Effector memory CD8-positive, alpha-beta T cell (primary cell): ENCODE results near the gene MVB12B.
"Not testable (repeated sequence)": the region's sequence is repeated elsewhere in the genome, so short reads cannot be mapped to it uniquely, and the experiment has no call there.

Experiments used
- ATAC-seq: fragments of 150-1000 bp; cut with Tn5 transposase; replicated peaks from 2 replicates; pipeline ENCODE4 v1.10.0; 2021; ENCODE audit warnings: mild to moderate bottlenecking, moderate library complexity
- DNase-seq, 3 experiments: peaks; one replicate each; pipeline ENCODE4 v3.0.0; 2021
- H3K27ac Mint-ChIP-seq, 2 donors: one replicate each; pipeline ENCODE4 v1.8.0; 2022; ENCODE audit warnings: mild to moderate bottlenecking in 2 of 2, mixed read lengths in 2 of 2, moderate library complexity in 2 of 2
- H3K27me3 Mint-ChIP-seq, 2 donors: one replicate each; pipeline ENCODE4 v1.8.0; 2022; ENCODE audit warnings: mixed read lengths in 2 of 2
- H3K36me3 Mint-ChIP-seq: one replicate; pipeline ENCODE4 v1.8.0; 2022; ENCODE audit warnings: mild to moderate bottlenecking, moderate library complexity, mixed read lengths; ENCODE audit not compliant: insufficient read depth
- H3K4me1 Mint-ChIP-seq, 2 donors: one replicate each; pipeline ENCODE4 v1.8.0; 2022; ENCODE audit warnings: low read depth in 2 of 2, mixed read lengths in 2 of 2
- H3K4me3 Mint-ChIP-seq, 2 donors: one replicate each; pipeline ENCODE4 v1.8.0; 2022; ENCODE audit warnings: mild to moderate bottlenecking in 2 of 2, mixed read lengths in 2 of 2, moderate library complexity in 2 of 2
- H3K9me3 Mint-ChIP-seq, 2 donors: one replicate each; pipeline ENCODE4 v1.8.0; 2022; ENCODE audit warnings: mixed read lengths in 2 of 2

MVB12B gene

DNA sequence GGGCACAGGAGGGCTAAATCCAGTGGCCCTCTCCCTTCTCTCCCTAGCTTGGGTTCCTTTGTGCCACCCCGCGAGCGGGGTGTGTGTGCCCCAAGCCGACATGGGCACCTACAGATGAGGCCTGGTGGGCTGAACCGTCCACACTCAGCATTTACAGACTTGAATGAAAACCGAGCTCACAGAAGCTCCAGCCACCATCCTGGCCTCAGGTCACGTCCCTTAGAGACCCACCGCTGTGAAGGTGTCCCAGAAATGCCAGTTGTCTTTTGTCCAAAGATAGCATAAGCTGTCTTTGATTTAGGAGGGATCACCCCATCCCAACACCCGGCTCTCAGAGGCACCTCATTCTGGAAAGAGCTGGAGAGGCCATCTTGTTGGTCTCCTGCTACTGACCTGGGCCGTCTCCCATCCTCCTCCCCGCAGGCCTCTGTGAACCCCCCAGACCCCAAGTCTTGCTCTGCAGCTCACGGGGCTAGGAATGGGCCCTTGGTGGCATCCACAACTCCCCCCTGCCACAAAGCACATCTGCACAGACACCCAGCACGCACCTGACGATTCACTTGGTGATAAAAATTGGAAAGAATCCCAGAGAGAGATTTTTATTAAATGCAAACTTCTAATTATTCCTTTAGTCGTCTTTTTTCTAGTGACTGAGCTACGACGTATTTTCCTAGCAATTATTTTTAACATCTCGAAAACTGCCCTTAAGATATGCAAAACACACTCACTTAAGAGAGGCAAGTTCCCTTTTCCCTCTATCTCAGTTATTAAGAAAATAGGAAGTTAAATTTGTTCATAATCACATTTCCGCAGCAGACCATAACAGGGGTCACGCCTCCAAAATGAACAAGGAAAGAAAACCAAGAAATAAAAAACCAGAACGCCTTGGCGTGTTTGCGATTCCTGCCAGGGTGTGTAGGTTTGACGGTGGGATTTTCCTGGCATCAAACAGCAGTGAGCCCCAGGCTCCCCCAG is 206.6 kb downstream of the MVB12B start:
- Mint-ChIP-seq H3K27me3 (peaks cover 39 to 41% of the 10 kb centered on the region in 2 donors), H3K36me3 (peaks cover 9% of the 10 kb centered on the region), H3K27ac (no peak overlapping the region), H3K9me3 (no peaks in the 10 kb centered on the region), H3K4me3 (no peak overlapping the region), H3K4me1 (no peaks in the 10 kb centered on the region)
- DNase-seq: no peak
- no peak for ATAC-seq

GRCh38 chr9:126533926-126534310 is 207.3 kb downstream of the MVB12B start:
- no peaks in the 10 kb centered on the region for H3K4me1 Mint-ChIP-seq
- DNase-seq: no peak
- peaks cover 45% of the 10 kb centered on the region in 2 donors for H3K27me3 Mint-ChIP-seq
- ATAC-seq: no peak
- no peak overlapping the region for H3K27ac Mint-ChIP-seq
- no peak overlapping the region for H3K4me3 Mint-ChIP-seq
- peaks cover 9% of the 10 kb centered on the region for H3K36me3 Mint-ChIP-seq
- no peaks in the 10 kb centered on the region for H3K9me3 Mint-ChIP-seq

DNA sequence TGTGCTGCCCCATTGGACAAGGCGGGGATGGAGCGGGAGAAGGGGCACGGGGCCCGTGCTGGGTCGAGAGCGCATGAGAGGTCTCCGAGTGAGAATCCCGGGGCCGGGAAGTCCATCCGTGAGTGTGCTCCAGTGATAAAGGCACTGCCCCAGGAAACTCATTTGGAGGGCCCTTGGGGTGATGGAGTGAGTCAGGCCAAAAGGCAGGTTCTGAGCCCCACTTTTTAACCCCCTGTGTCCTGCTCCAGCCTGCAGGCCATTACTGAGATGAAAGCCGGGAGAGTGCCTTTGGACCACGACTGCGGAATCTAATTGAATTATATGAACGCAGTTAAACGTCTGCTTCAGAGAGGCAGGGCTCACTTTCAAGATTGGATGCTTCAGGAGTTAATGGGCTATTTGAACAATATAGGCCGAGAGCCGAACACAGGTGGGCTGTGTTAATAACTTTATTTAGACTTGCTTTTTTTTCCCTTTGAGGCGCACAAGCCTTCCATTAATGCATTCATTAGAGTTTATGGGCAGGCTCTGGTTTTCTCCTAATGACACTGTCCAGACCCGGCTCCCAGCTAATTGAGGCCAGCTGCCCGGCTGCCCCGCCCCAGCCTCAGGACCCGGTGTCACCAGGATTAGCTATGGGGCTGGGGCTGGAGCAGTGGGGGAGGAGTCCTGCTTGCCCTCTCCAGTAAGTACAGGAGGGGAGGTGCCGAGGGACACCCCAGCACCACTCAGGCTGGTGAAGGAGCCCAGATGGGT is 208.0 kb downstream of the MVB12B start:
- Mint-ChIP-seq H3K4me1 (no peaks in the 10 kb centered on the region), H3K27ac (no peak overlapping the region), H3K9me3 (no peaks in the 10 kb centered on the region), H3K36me3 (peaks cover 9% of the 10 kb centered on the region), H3K27me3 (peaks cover 48 to 49% of the 10 kb centered on the region in 2 donors), H3K4me3 (no peak overlapping the region)
- ATAC-seq: no peak
- no peak for DNase-seq

- Mint-ChIP-seq H3K27me3 (peaks cover 48 to 49% of the 10 kb centered on the region in 2 donors), H3K9me3 (no peaks in the 10 kb centered on the region), H3K4me1 (no peaks in the 10 kb centered on the region), H3K4me3 (no peak overlapping the region), H3K36me3 (peaks cover 9% of the 10 kb centered on the region), H3K27ac (no peak overlapping the region)
- DNase-seq (no peak), ATAC-seq (no peak)
Measured at GRCh38 chr9:126536131-126536530, 209.5 kb downstream of the MVB12B start.

DNA sequence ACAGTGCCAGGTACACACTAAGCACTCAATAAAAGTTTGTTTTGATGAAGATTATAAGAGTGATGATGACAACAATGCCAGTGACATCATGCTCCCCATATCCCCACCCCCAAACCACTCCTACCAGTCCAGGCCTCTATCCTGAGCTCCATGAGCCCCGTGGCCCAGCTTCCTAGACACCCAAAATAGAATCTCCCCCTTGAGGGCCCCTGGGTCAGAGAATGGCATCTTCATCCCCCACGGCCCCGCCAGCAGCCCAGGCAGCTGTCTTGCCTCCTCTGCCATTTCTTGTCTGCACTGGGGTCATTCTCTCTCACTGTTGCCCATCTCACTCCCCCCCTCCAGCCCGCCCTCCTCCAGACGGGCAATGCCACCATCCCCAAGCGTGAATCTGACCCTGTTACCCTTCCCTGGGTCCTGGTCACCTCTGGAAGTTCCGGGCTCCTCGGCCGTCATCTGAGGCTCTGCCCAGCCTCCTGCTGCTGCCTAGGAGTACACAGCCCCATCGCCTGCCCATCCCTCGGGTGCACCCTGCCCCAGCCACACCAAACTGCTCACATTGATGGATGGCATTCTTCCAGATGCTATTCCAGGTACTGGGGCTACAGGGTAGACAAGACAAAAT is 210.3 kb downstream of the MVB12B start:
- Mint-ChIP-seq H3K9me3 (no peaks in the 10 kb centered on the region), H3K4me3 (no peak overlapping the region), H3K4me1 (no peaks in the 10 kb centered on the region), H3K27ac (no peak overlapping the region), H3K36me3 (peaks cover 7% of the 10 kb centered on the region), H3K27me3 (peaks cover 48 to 49% of the 10 kb centered on the region in 2 donors)
- no peak for DNase-seq
- no peak for ATAC-seq

DNA sequence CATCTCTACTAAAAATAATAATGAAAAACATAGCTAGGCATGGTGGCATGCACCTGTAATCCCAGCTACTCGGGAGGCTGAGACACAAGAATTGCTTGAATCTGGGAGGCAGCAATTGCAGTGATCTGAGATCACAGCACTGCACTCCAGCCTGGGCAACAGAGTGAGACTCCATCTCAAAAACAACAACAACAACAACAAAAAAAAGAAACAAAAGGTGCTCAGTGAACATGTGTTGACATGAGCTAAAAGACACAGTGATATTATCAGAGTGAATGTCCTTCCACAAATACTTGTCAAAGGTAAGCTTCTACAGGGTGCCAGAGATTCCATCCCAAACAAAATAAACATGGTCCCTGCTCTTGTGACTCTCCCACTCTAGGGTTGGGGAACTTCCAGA is 211.9 kb downstream of the MVB12B start:
- H3K27ac Mint-ChIP-seq: peak overlapping the region in 1 of 2 donors; percentile 44
- H3K4me1 Mint-ChIP-seq: no peaks in the 10 kb centered on the region

GRCh38 chr9:126540398-126540797 is 213.8 kb downstream of the MVB12B start:
- not testable (repeated sequence) for ATAC-seq, H3K9me3 Mint-ChIP-seq
- H3K27me3 Mint-ChIP-seq: peaks cover 23 to 33% of the 10 kb centered on the region in 2 donors

More for the DNA sequence above, 211.9 kb downstream of the MVB12B start:
- ATAC-seq: no peak
- no peaks in the 10 kb centered on the region for H3K9me3 Mint-ChIP-seq
- H3K4me3 Mint-ChIP-seq: no peak overlapping the region
- peaks cover 6% of the 10 kb centered on the region for H3K36me3 Mint-ChIP-seq
- H3K27me3 Mint-ChIP-seq: peaks cover 38 to 49% of the 10 kb centered on the region in 2 donors
- no peak for DNase-seq

GRCh38 chr9:126543490-126543889 is 216.9 kb downstream of the MVB12B start:
- ATAC-seq (no peak), DNase-seq (no peak)
- Mint-ChIP-seq H3K4me1 (peaks cover 0 to 11% of the 10 kb centered on the region in 2 donors), H3K9me3 (no peaks in the 10 kb centered on the region), H3K36me3 (no peaks in the 10 kb centered on the region), H3K27me3 (peaks cover 7 to 8% of the 10 kb centered on the region in 2 donors), H3K27ac (no peak overlapping the region), H3K4me3 (no peak overlapping the region)

More at GRCh38 chr9:126540398-126540797, 213.8 kb downstream of the MVB12B start:
- H3K36me3 Mint-ChIP-seq, H3K27ac Mint-ChIP-seq, H3K4me1 Mint-ChIP-seq, DNase-seq, H3K4me3 Mint-ChIP-seq: not testable (repeated sequence)

- no peaks in the 10 kb centered on the region for H3K9me3 Mint-ChIP-seq
- H3K4me1 Mint-ChIP-seq: peaks cover 0 to 11% of the 10 kb centered on the region in 2 donors
- H3K36me3 Mint-ChIP-seq: no peaks in the 10 kb centered on the region
- no peaks in the 10 kb centered on the region for H3K27me3 Mint-ChIP-seq
- ATAC-seq (no peak), DNase-seq (no peak)
- H3K27ac Mint-ChIP-seq: peak overlapping the region in 1 of 2 donors; percentile 29
- no peak overlapping the region for H3K4me3 Mint-ChIP-seq
Measured at GRCh38 chr9:126545106-126545505, 218.5 kb downstream of the MVB12B start.

GRCh38 chr9:126546036-126546435 is 219.4 kb downstream of the MVB12B start:
- Mint-ChIP-seq H3K4me1 (peaks cover 0 to 11% of the 10 kb centered on the region in 2 donors), H3K4me3 (no peak overlapping the region), H3K27ac (peak overlapping the region in 1 of 2 donors; percentile 46), H3K9me3 (no peaks in the 10 kb centered on the region), H3K36me3 (no peaks in the 10 kb centered on the region), H3K27me3 (no peaks in the 10 kb centered on the region)
- DNase-seq (no peak), ATAC-seq (no peak)

- ATAC-seq (no peak), DNase-seq (no peak)
- no peaks in the 10 kb centered on the region for H3K9me3 Mint-ChIP-seq
- no peaks in the 10 kb centered on the region for H3K36me3 Mint-ChIP-seq
- H3K4me3 Mint-ChIP-seq: no peak overlapping the region
- peaks cover 0 to 11% of the 10 kb centered on the region in 2 donors for H3K4me1 Mint-ChIP-seq
- H3K27me3 Mint-ChIP-seq: no peaks in the 10 kb centered on the region
- H3K27ac Mint-ChIP-seq: peak overlapping the region; percentile 27 to 29
Measured at GRCh38 chr9:126548312-126548711, 221.7 kb downstream of the MVB12B start.

- Mint-ChIP-seq H3K36me3 (no peaks in the 10 kb centered on the region), H3K9me3 (no peaks in the 10 kb centered on the region), H3K4me1 (peaks cover 0 to 11% of the 10 kb centered on the region in 2 donors)
Measured at GRCh38 chr9:126549246-126550006, 222.8 kb downstream of the MVB12B start.

More at GRCh38 chr9:126549246-126550006, 222.8 kb downstream of the MVB12B start:
- ATAC-seq (no peak), DNase-seq (no peak)
- H3K4me3 Mint-ChIP-seq: no peak overlapping the region
- H3K27ac Mint-ChIP-seq: no peak overlapping the region
- no peaks in the 10 kb centered on the region for H3K27me3 Mint-ChIP-seq
